Subcutaneous adipose tissue (tissue), 4 donors: ENCODE data around the gene CLASP1. TPM values are rescaled to one million over a fixed set of nuclear protein-coding genes. Genes with fewer than 3 reads are reported as not detected.

Experiments used
- CTCF ChIP-seq: fragments of 450-650 bp; IDR thresholded peaks from one replicate; pipeline ENCODE4 v1.5.1; 2016; ENCODE audit warnings: low read depth, mild to moderate bottlenecking, control low read depth, antibody characterized with exemption, moderate library complexity
- total RNA-seq, 4 donors: library from RNA; depleted of rRNA; stranded (reverse); fragments of >200 nt; gene quantifications; one replicate each; pipeline ENCODE4 v1.1.0, GENCODE V29; 2016

Gene CLASP1
- total RNA-seq, 4 donors from 2014 or later = 94.0 to 166 (median 112) TPM

- TF ChIP-seq CTCF = no peak
Measured at GRCh38 chr2:121316986-121317385, 332.3 kb downstream of the CLASP1 start.

DNA sequence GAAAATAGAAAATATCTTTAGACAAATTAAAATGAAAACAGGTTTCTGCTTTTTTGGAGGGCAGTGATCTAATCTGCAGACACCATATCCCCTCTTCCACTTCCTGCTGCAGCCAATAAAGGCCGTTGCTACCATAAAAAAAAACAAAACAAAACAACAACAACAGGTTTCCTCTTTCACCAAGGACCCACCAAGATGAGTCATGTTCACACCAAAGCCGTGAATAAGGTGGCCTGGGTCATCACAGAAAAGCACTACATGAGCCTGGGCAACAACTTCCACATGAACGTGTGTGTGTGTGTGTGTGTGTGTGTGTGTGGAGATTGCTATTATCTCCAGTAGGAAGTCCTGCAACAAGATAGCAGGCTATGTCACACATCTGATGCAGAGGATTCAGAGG lies 339.5 kb downstream of the CLASP1 start:
- no peak for TF ChIP-seq CTCF

GRCh38 chr2:121309323-121309722 lies 339.9 kb downstream of the CLASP1 start:
- TF ChIP-seq CTCF = no peak

DNA sequence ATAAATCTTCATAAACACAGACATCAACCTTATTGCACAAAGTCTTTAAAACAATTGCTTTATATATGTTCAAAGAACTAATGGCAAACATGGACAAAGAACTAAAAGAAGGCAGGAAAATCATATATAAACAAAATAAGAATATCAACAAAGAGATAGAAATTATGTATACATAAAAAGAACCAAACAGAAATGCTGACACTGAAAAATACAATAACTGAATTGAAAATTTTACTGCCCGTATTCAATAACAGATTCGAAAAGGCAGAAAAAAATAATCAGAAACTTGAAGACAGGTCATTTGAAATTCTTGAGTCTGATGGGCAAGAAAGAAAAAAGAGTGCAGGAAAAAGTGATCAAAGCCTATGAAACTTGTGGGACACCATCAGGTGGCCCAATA lies 342.2 kb downstream of the CLASP1 start:
- TF ChIP-seq CTCF = no peak

DNA sequence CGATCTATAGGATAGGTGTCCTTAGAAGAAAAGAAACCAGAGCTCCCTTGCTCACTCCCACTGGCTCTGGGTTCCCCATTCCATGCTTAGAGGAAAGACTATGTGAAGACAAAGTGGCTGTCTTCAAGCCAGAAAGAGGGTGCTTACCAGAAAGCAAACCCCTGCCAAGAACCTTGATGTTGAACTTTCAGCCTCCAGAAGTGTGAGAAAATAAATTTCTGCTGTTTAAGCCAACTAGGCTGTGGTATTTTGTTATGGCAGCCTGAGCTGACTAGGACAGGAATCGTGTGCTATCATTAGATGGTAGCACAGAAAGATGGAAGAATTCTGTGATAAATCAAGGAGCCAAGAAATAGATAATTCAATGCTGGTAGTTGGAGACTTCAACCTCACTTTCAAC lies 344.3 kb downstream of the CLASP1 start:
- no peak for TF ChIP-seq CTCF

- no peak for TF ChIP-seq CTCF
Measured at GRCh38 chr2:121303531-121304263, 345.6 kb downstream of the CLASP1 start.

GRCh38 chr2:121298476-121298875 lies 350.8 kb downstream of the CLASP1 start:
- TF ChIP-seq CTCF = no peak
